Measurements from ENCODE around the gene ZBTB20.

GRCh38 chr3:114872588-114872987 lies 274.5 kb downstream of the ZBTB20 start:
- TF ChIP-seq POLR2A (IDR thresholded peaks at IDR 0.05) = no peak
- TF ChIP-seq EP300 (IDR thresholded peaks at IDR 0.05) = no peak
- TF ChIP-seq CTCF (IDR thresholded peaks at IDR 0.05) = no peak

Measured in stomach (tissue), 4 donors.